Subcutaneous abdominal adipose tissue (tissue), 5 donors: ENCODE results near the gene BRSK1.

ENCODE experiments used
- H3K27ac ChIP-seq: one replicate; pipeline ENCODE4 v1.7.0; 2013; ENCODE audit warnings: low read depth, mild to moderate bottlenecking, inconsistent platforms, low read length, moderate library complexity
- H3K27me3 ChIP-seq, 5 donors: one replicate each; pipeline ENCODE4 v1.7.0; 2013; ENCODE audit warnings: low read length in 5 of 5, inconsistent platforms in 1 of 5; ENCODE audit not compliant: control insufficient read depth in 5 of 5, insufficient read depth in 4 of 5
- H3K36me3 ChIP-seq, 5 donors: one replicate each; pipeline ENCODE4 v1.7.0; 2013; ENCODE audit warnings: low read length in 5 of 5; ENCODE audit not compliant: control insufficient read depth in 5 of 5, insufficient read depth in 5 of 5
- H3K4me1 ChIP-seq, 5 donors: one replicate each; pipeline ENCODE4 v1.7.0; 2013; ENCODE audit warnings: low read length in 5 of 5, mild to moderate bottlenecking in 3 of 5, moderate library complexity in 1 of 5; ENCODE audit not compliant: control insufficient read depth in 5 of 5, insufficient read depth in 5 of 5
- H3K4me3 ChIP-seq, 5 donors: one replicate each; pipeline ENCODE4 v1.7.0; 2013; ENCODE audit warnings: low read length in 5 of 5, low read depth in 1 of 5
- H3K9ac ChIP-seq, 5 donors: one replicate each; pipeline ENCODE4 v1.7.0; 2013; ENCODE audit warnings: low read length in 5 of 5, mild to moderate bottlenecking in 4 of 5, moderate library complexity in 3 of 5
- H3K9me3 ChIP-seq, 5 donors: one replicate each; pipeline ENCODE4 v1.7.0; 2013; ENCODE audit warnings: low read length in 5 of 5; ENCODE audit not compliant: control insufficient read depth in 5 of 5
- donor health status: healthy.
- donor health status: healthy.
- donor health status: healthy.
- donor health status: healthy.
- donor health status: healthy.

Gene BRSK1

DNA sequence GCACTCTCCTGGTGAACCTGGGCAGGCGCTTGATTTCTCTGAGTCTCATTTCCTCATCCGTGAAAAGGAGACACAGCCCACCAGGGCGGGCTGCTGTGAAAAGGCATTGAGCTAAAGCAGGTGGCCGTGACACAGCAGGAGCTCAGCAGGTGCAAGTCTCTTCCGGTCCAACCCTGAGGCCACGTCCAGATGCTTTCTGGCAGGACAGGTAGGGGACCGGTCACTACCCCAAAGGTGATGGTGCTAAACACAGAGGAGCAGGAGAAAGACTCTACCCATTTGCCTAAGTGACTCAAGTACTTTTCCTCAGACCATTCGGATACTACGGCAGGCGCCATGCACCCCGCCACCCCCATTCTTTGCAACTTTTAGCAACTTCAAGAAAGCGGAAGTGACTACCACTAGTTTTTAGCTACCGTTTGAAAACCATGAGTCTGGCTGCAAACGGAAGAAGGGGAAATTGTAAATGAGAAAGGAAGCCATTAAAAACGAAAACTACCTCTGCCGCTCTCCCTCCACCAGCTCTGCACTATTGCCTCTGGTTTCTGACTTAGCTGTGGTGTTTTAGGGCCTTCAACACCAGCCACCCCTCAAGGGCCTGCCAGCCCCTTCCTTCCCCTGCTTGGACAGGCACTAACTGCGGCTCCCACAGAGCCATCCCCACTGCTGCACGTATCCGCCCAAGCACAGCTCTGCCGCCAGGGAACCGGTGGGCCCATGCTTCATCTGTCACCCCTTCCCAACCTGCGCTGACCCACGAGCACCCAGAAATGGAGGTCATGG lies 29.8 kb upstream of the BRSK1 start:
- Histone ChIP-seq H3K27me3 (no peaks in the 10 kb centered on the region), H3K9me3 (no peaks in the 10 kb centered on the region), H3K36me3 (peaks cover 0 to 6% (median 0%) of the 10 kb centered on the region in 5 donors), H3K27ac (peak overlapping the region; percentile 24), H3K4me1 (peaks cover 17 to 74% (median 63%) of the 10 kb centered on the region in 5 donors), H3K9ac (peak overlapping the region in 4 of 5 donors; percentile 63 to 79 (median 66)), H3K4me3 (peak overlapping the region; percentile 33 to 57 (median 54))

DNA sequence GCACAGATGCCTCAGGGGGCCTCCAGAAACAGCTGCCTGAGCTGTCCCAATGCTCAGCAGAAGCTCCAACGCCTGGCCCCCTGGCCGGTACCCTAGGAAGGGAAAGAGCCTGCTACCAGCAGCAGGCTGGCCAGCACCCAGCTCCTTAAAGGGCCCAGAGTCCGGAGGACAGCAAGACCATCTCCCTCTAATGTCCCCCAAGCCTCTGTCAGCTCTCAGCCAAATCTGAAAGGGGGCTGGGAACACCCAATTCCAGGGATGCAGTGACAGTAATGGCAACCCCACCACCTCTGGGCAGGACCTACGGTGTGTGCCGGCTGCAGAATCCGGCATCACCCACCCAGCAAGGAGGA lies 29.2 kb upstream of the BRSK1 start:
- Histone ChIP-seq H3K4me1 (peaks cover 19 to 74% (median 66%) of the 10 kb centered on the region in 5 donors), H3K4me3 (peak overlapping the region; percentile 33 to 57 (median 54)), H3K9ac (peak overlapping the region; percentile 38 to 79 (median 64)), H3K27me3 (no peaks in the 10 kb centered on the region), H3K36me3 (peaks cover 0 to 6% (median 0%) of the 10 kb centered on the region in 5 donors), H3K27ac (peak overlapping the region; percentile 24), H3K9me3 (no peaks in the 10 kb centered on the region)

DNA sequence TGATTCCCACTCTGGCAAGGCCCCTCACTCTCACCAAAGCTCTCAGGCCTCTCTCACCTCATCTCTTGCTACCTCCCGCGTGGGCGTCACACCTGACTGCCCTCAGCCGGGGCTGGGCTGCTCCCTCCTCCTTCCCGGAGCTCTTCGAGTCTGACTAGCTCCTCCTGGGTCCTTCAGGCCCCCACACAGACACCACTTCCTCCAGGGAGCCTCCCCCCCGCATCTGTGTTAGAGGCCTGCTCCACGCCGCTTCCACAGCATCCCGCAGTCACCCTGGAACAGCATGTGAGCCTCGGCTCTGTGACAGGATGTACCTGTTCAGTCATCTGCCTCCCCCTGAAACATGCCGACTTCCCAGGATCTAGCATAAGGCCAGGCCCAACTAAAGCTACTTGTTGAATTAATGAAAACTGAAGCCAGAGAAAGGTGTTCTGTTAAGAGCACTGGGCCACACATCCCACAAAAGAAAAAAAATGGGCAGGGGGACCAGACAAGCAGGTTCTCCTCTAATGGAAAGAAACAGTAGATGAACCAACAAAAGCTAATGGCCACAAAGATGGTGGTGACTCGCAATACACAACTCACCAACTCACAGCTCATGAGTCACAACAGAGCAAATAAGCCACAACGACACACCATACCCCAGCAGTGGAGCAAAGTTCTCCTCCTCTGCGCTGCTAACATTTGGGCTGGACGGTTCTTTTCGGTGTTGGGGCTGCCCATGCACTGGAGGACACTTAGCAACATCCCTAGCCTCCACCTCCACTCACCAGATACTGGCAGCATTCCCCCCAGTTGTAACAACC lies 28.0 kb upstream of the BRSK1 start:
- Histone ChIP-seq H3K4me1 (peaks cover 19 to 80% (median 69%) of the 10 kb centered on the region in 5 donors), H3K27me3 (no peaks in the 10 kb centered on the region), H3K27ac (peak overlapping the region; percentile 57), H3K9me3 (no peaks in the 10 kb centered on the region), H3K4me3 (peak overlapping the region in 4 of 5 donors; percentile 12 to 95 (median 38)), H3K36me3 (no peaks in the 10 kb centered on the region), H3K9ac (peak overlapping the region in 3 of 5 donors; percentile 63 to 97 (median 83))

DNA sequence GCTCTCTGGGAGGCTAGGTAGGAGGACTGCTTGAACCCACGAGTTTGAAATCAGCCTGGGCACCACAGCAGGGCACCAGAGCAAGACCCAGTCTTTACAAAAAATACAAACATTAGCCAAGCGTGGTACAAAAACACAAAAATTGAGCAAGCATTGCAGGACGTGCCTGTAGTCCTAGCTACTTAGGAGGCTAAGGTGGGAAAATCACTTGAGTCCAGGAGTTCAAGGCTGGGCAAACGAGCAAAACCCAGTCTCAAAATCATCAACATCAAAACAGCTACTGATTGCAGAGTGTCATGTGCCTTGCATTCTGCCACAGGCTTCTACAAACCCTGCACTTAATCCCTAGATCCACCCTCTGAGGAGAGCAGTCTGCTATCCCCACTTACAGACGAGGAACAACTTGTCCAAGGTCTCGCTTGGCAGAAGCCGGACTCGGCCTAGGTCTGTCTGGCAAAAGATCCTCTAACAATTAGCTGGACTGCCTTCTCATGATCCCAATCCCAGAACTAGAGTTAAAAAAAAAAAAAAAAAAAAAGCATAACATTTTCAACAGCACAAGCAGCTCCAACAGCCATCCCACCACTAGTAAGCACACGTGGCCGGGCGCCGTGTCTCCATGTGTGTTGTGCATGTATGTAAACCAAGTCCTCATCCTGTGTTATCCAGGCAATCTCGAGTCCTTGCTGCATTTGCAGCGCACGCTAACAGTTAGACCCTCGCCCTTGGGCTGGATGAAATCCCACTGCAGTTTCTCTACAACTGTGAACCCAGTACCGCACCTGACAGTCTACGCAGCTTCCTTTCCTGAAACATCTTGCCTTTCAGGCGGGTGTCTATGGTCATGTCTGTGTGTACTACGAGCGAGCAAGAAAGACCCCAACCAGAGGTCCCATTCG lies 27.0 kb upstream of the BRSK1 start:
- Histone ChIP-seq H3K36me3 (no peaks in the 10 kb centered on the region), H3K4me1 (peaks cover 19 to 72% (median 64%) of the 10 kb centered on the region in 5 donors), H3K4me3 (peak overlapping the region; percentile 76 to 95 (median 89)), H3K9ac (peak overlapping the region; percentile 26 to 97 (median 83)), H3K9me3 (no peaks in the 10 kb centered on the region), H3K27me3 (no peaks in the 10 kb centered on the region), H3K27ac (peak overlapping the region; percentile 57)

DNA sequence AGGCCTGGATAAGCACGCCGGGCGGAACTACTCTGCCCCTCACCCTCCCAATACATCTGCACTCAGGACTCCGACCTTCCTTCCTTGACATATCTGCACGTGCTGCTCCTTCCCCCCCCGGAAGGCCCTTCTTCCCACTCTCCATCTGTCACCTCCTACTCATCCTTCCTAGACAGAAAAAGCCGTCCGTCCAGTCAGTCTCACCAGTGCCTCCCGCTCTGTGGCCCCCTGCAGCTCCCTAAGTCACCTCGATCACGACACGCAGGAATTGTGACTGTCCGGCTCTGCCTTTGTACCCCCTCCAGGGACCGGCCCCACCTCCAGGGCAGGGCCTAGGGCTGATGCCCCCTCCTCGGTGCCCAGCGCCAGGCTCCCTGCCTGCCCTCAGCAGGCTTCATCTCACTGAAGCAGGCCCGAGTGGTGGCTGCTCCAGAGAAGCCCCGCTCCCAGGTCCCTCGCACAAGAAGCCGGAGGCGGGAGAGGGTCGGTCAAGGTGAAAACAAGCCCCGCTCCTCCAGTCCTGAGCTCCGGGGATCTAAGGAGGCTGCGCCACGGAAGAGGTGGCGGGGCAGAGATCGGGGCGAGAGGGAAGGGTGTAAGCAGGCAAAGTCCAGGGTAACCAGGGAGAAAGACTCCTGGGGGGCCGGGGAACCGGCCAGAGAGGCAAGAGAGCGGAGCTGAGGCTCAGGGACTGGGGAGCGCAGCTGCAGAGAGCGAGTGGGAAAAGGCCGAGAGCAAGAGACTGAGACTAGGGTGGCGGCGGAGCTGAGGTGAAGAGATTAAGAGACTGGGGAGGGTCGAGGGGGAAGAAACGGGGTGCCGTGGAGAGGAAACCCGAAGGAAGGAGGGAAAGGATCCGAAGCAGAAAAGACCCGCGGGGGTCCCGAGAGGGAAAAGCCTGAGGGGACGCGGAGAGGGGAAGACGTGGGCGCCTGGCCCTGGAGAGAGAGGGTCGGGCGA lies 26.1 kb upstream of the BRSK1 start:
- Histone ChIP-seq H3K27me3 (no peaks in the 10 kb centered on the region), H3K9me3 (no peaks in the 10 kb centered on the region), H3K27ac (peak overlapping the region; percentile 57), H3K9ac (peak overlapping the region; percentile 7 to 97 (median 83)), H3K4me1 (peaks cover 19 to 65% (median 62%) of the 10 kb centered on the region in 5 donors), H3K4me3 (peak overlapping the region; percentile 85 to 95 (median 89)), H3K36me3 (peaks cover 0 to 5% (median 2%) of the 10 kb centered on the region in 5 donors)

DNA sequence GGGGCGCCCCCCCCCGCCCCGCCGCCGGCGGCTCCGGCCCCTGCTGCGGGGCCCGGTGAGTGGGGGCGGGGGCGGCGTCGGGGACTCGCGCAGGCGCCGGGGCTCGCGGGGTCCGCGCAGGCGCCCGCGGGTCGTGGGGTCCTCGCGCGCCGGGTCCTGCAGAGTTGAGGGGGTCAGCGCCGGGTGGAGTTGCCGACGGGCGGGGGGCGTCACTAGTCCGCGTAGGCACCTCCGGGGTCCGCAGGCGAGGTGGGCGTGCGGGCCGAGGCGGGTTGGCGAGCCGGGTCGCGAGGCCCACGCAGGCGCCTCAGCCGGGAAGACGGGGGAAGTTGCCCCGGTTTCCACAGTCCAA lies 25.3 kb upstream of the BRSK1 start:
- H3K9me3 ChIP-seq = no peaks in the 10 kb centered on the region
- peaks cover 19 to 58% (median 54%) of the 10 kb centered on the region in 5 donors for H3K4me1 ChIP-seq
- H3K9ac ChIP-seq = peak overlapping the region; percentile 48 to 95 (median 94)

DNA sequence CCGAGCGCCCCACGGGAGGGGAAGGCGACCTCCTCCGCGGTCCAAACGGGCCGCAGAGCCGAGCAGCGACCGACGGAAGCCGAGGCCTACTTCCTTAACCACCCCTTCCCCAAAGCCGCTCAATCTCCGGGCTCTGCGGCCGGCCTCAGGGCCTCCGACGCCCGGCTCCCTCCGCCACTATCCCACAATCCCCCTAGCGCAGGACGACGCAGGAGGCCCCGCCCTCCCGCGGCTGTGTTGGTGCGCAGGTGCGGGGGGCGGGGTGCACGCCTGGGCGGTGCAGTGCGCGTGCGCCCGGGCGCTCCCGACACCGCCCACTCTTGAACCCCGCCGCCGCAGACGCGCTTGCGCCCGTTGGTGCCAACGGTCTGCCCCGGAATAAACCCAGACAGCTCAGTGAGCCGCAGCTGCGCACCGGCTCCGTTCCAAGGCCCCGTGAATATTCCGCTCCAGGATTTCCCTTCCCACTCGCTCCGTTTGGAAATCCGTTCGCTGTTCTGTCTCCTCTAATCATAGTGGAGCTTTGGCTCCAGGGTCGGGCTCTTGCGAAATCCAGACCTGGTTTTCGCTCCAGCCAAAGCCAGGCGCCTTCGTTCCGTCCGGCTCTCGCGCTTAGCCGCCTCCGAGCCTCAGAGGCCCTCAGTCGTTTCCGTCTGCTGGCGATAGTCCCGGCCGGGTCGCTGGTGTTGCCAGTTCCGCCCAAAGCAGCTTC lies 24.8 kb upstream of the BRSK1 start, which contains the start of gene PPP6R1:
PPP6R1 (minus strand) TSS at position 190 of the 712 bp plus-strand sequence. CDS start 11,914 bp downstream, outside the sequence.
- peaks cover 0 to 8% (median 2%) of the 10 kb centered on the region in 5 donors for H3K36me3 ChIP-seq
- no peaks in the 10 kb centered on the region for H3K27me3 ChIP-seq
- peak within 1 kb of the TSS; percentile 48 to 97 (median 94) for H3K9ac ChIP-seq
- peak within 1 kb of the TSS; percentile 85 to 95 (median 89) for H3K4me3 ChIP-seq
- peak within 1 kb of the TSS; percentile 86 for H3K27ac ChIP-seq
- H3K4me1 ChIP-seq = peaks cover 19 to 53% (median 49%) of the 10 kb centered on the region in 5 donors
- no peaks in the 10 kb centered on the region for H3K9me3 ChIP-seq

More for the DNA sequence above, 25.3 kb upstream of the BRSK1 start:
- peak overlapping the region in 4 of 5 donors; percentile 85 to 95 (median 90) for H3K4me3 ChIP-seq
- no peaks in the 10 kb centered on the region for H3K27me3 ChIP-seq
- peak overlapping the region; percentile 86 for H3K27ac ChIP-seq
- H3K36me3 ChIP-seq = peaks cover 0 to 6% (median 2%) of the 10 kb centered on the region in 5 donors

DNA sequence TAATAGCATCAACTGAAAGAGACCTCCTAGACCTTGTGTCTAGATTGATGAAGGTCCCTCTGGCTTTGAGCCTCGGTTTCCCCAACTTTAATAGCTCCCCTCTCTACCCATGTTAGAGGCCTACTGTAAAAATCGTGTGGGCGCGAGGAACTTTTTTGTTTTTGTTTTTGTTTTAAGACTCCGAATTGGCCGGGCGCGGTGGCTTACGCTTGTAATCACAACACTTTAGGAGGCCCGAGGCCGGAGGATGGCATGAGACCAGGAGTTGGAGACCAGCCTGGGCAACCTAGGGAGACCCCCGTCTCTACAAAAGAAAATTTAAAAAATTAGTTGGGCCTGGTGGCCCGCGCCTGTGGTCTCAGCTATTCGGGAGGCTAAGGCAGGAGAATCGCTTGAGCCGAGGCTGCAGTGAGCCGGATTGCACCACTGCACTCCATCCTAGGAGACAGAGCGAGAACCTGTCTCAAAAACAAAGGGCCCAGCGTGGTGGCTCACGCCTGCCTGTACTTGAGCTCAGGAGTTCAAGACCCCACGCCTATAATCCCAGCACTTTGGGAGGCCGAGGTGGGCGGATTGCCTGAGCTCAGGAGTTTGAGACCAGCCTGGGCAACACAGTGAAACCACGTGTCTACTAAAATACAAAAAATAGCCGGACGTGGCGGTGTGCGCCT lies 24.1 kb upstream of the BRSK1 start:
- peaks cover 16 to 46% (median 42%) of the 10 kb centered on the region in 5 donors for H3K4me1 ChIP-seq
- H3K36me3 ChIP-seq = peaks cover 0 to 8% (median 2%) of the 10 kb centered on the region in 5 donors
- H3K9me3 ChIP-seq = no peaks in the 10 kb centered on the region
- no peaks in the 10 kb centered on the region for H3K27me3 ChIP-seq
- peak overlapping the region; percentile 86 for H3K27ac ChIP-seq
- peak overlapping the region; percentile 31 to 77 (median 61) for H3K9ac ChIP-seq
- peak overlapping the region; percentile 47 to 95 (median 85) for H3K4me3 ChIP-seq
